Activated effector memory CD4-positive, alpha-beta T cell treated with anti-CD3 and anti-CD28 coated beads, Interleukin-2, amount 50 U/mL, for 16 hours (primary cell): Measurements from ENCODE around the gene POLR2F.

Experiments
- DNase-seq: peaks from one replicate; pipeline ENCODE4 v3.0.0-alpha.2; 2020

The POLR2F gene

DNA sequence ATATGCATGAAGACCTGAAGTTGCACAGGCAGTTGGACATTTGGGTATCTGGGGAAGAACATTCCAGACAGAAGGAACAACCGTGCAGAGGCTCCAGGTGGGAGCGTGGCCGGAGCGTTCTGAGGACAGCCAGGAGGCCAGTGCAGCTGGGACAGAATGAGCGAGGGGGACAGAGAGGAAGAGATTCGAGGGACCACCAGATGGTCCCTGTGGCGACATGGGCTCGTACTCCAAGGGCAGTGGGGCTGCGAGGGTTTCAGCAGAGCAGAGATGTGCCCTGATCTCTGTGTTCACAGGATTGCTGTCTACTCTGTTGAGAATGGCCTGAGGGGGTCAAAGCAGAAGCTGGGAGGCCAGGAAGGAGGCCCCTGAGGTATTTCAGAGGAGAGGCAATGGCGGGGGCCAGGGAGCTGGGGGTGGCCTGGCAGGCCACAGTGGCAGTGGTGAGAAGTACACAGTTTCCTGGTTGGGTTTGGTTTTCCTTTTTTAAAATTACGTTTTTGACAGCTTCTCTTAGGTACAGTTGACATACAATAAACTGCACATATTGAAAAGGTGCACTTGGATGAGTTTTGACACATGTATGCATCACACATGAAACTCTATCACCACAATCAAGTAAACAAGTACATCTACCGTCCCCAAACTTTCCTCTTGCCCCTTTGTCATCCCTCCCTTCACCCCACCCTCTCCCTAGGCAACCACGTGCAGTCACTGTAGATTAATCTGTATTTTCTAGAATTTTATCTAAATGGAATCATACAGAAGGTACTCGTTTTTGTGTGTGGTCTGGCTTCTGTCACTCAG, 55.7 kb downstream of the POLR2F start:
- DNase-seq: no peak

DNA sequence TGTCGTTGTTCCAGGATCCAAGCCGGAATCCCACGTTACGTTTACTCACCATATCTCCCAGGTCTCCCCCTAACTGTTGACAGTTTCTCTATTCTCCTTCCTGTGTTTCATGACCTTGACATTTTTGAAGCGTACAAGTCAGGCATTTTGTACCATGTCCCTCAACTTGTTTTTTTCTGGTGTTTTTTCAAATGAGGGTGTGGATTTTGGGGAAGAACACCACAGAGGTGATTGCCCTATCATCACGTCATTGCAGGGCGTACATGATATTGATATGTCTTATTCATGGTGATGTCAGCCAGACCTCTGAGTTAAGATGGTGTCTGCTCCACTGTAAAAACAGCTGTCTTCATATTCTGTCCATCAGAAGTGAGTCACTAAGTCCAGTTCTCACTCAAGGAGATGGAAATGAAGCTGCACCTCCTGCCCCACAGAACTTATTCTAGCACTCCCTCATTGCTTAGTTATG, 59.1 kb downstream of the POLR2F start:
- no peak for DNase-seq

DNA sequence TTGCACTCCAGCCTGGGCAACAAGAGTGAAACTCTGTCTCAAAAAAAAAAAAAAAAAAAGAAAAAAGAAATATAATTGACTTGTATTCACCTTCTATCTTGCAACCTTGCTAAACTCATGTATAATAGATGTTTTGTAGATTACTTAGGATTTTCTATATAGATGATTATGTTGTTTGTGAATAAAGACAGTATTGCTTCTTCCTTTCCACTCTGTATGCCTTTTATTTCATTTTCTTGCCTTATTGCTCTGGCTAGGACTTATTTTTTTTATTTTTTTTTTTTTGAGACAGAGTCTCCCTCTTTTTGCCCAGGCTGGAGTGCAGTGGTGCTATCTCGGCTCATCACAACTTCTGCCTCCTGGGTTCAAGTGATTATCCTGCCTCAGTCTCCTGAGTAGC, 60.6 kb downstream of the POLR2F start:
- DNase-seq: no peak

DNA sequence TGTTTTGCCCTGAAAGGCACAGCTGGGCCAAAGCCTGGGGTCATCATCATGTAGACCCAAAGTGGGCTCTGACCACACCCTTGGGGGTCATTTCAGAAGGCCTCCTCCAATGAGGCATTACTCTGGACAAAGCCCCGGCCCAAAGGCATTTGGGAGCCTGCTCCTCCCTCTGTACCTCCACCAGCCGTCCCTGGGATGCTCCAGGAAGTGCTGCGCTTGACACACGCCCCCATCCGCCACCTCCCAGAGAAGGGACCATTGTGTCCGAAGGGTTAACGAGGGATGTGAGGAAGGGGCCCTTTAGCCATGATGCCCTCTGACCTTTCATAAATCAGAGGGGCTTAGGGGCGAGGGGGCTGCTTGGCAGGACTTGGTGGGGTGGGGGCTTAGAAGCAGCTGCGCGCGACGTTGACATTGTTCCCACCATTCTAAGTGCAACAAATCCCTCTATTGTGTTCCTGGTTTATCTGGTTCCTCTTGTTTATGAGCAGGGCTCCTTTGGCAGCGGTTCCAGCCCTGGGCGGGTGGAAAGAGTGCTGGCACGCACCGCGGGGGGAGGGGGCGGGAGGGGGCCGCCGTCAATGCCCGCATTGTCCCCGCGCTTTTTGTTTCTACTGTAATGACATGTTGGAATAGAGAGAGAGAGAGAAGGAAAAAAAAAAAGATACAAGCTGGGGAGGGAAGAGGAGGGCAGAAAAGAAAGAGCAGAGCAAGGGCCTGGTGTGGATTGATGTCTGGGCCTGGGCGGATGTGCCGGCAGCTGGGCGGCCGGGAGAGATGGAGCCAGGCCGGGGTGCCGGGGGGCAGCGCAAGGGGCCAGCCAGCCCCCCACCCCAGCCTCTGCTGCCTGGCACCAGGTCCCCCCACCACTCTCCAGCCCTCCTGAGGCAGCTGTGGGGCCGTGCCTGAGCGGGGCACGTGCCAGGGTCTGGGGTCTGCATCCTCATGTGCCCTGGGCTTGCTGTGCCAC, 63.0 kb downstream of the POLR2F start:
- no peak for DNase-seq

DNA sequence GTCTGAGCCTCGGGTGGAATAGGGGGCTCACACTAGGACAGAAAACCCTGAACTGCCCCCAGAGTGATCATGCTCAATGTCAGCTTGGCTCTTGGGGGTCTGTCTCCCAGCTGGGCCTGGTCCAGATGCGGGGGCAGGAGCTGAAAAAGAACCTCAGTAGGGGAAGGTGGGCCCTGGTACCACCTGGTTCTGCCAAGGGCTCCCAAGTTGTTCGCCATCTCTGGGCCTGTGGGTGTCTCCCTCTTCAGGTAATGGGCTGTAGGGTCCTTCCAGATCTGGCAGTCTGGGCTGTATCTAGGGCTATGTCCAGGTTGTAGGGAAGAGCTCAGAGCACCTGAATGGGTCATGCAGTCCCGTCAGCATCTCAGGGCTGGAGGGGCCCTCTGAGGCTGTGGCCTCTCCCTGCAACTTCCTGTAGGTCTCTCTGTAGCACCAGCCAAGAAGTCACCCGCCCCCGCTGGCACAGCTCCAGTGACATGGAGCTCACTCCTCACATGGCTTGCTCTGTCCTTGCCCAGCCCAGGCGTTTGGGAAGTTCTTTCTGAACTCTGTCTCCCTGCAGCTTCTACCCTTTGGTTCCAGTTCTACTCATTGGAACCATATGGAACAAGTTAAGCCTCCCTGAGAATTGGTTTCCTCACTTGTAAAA, 63.9 kb downstream of the POLR2F start:
- DNase-seq: no peak

DNA sequence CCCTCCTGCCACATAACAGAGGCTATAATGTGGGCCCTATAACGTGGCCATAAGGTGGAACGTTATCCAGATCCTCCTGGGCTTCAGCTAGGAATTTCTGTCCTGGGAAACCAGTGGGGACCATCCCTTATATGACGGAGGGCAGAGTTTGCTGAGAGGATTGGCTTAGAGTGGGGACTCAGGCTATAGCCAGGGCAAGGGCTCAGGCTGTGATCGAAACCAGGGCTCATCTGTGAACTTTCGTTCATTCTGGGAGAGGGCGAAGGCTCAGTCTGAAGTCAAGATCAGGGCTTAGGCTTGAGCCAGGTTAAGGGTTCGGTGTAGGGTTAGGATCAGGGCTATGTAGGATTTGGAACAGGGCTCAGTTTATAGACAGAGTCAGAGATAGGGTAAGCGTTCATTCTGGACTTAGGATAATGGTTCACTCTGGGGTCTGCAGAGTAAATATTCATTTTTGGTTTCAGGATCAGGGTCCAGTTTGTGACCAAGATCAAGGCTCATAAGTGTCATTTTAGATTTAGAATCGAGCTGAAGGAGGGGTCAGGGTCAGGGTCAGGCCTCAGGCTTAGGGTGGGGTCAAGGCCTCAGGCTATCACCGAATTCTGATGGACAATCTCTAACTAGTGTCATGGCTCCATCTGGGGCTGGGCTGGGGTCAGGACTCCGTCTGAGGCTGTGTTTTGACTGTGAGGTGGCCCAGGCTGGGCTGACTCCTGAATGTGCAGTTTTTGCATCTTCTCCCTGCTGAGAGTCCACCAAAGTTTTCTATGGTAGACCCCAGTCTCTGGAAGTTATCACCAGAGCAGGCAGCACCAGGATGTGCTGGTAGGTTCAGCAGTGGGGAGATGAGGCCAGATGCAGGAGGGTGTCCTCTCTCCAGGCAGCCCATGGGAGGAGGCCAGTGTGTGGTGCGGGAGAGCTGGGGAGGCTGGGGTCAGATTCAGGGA, 64.7 kb downstream of the POLR2F start:
- no peak for DNase-seq
